ENCODE measurements around the gene CAVIN1. TPM values are rescaled to one million over a fixed set of nuclear protein-coding genes. Genes with fewer than 3 reads are reported as not detected.

Gene CAVIN1
- total RNA-seq (2022; extraction: Qiagen RNA extraction), result 416 to 511 TPM (median 450 TPM) in 5 replicates

DNA sequence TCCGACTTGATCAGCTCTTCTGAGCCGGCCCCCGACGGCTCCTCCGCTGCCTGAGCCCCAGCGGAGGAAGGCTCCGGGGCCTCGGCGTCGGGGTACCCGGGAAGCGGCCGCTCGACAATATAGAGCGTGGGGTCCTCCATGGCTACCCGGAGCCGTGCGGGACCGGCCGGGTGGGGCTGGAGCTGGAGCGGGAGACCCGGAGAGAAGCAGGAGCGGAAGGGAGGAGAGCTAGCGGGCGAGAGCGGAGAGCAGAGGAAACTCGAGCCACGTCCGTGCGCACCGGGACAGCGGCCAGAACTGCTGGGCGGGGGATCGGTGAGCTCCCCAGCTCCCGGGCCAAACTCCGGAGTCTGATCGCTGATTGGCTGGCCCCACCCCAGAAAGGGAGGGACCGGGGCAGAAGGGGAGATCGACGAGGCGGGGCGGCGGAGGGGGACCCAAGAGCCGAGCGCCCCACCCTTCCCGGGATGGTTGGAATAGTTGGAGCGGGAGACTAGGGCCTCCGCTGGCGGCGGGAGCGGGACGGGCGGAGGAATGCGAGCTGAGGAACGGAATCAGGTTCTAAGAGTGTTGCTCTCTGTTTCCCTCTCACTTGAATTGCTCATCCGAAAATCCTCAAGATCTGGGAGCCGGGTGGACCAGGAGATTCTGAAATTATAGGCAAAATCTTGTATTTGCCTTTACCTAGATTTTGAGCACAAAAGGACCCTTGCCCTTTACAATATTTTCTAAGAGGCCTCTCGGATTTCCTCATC lies at the start of gene CAVIN1:
Gene CAVIN1 (minus strand): TSS at position 299 of the 755 bp plus-strand sequence. CDS start 159 bp downstream, at position 140.

GRCh38 chr17:42458497-42459255 lies 35.6 kb upstream of the CAVIN1 start, which contains the start of gene ATP6V0A1:
ATP6V0A1 (plus strand) TSS chr17:42458878; CDS start chr17:42460895, 2,017 bp downstream.

GRCh38 chr17:42388381-42389134 lies 34.5 kb downstream of the CAVIN1 start, which contains the start of gene STAT3:
STAT3 (minus strand) TSS chr17:42388442; CDS start chr17:42348516, 39,926 bp downstream.

Other genes with a start within 250 kb of the CAVIN1 start
- gene KCNH4, start 242.1 kb downstream of the CAVIN1 start, total RNA-seq (2022; extraction: Qiagen RNA extraction), result 0.15 to 0.49 TPM (median 0.39 TPM) in 5 replicates
- gene HCRT, start 237.8 kb downstream of the CAVIN1 start, total RNA-seq (2022; extraction: Qiagen RNA extraction), result 0.23 to 0.29 TPM (median 0.24 TPM) in 4 of 5 replicates, not detected in the other
- gene GHDC, start 228.8 kb downstream of the CAVIN1 start, total RNA-seq (2022; extraction: Qiagen RNA extraction), result 15.7 to 22.8 TPM (median 21.1 TPM) in 5 replicates
- 23.3 to 30.2 TPM (median 28.6 TPM) in 5 replicates for gene STAT5B, start 146.9 kb downstream of the CAVIN1 start, total RNA-seq (2022; extraction: Qiagen RNA extraction)
- 3.8 to 6.8 TPM (median 5.8 TPM) in 5 replicates for gene STAT5A, start 134.8 kb downstream of the CAVIN1 start, total RNA-seq (2022; extraction: Qiagen RNA extraction)
- gene STAT3, start 34.8 kb downstream of the CAVIN1 start, total RNA-seq (2022; extraction: Qiagen RNA extraction), result 72.7 to 81.7 TPM (median 77.8 TPM) in 5 replicates
- 37.0 to 51.0 TPM (median 43.6 TPM) in 5 replicates for gene ATP6V0A1, start 35.6 kb upstream of the CAVIN1 start, total RNA-seq (2022; extraction: Qiagen RNA extraction)
- gene NAGLU, start 113.0 kb upstream of the CAVIN1 start, total RNA-seq (2022; extraction: Qiagen RNA extraction), result 29.5 to 51.1 TPM (median 46.9 TPM) in 5 replicates
- gene HSD17B1, start 129.7 kb upstream of the CAVIN1 start, total RNA-seq (2022; extraction: Qiagen RNA extraction), result 0.75 to 1.6 TPM (median 1.5 TPM) in 5 replicates
- 108 to 136 TPM (median 132 TPM) in 5 replicates for gene COASY, start 138.9 kb upstream of the CAVIN1 start, total RNA-seq (2022; extraction: Qiagen RNA extraction)
- 53.9 to 64.8 TPM (median 59.1 TPM) in 5 replicates for gene MLX, start 143.8 kb upstream of the CAVIN1 start, total RNA-seq (2022; extraction: Qiagen RNA extraction)
- 35.6 to 42.2 TPM (median 38.0 TPM) in 5 replicates for gene PSMC3IP, start 154.5 kb upstream of the CAVIN1 start, total RNA-seq (2022; extraction: Qiagen RNA extraction)
- gene RETREG3, start 186.1 kb upstream of the CAVIN1 start, total RNA-seq (2022; extraction: Qiagen RNA extraction), result 26.7 to 31.4 TPM (median 27.6 TPM) in 5 replicates
- 134 to 165 TPM (median 149 TPM) in 5 replicates for gene TUBG1, start 186.4 kb upstream of the CAVIN1 start, total RNA-seq (2022; extraction: Qiagen RNA extraction)
- gene TUBG2, start 236.0 kb upstream of the CAVIN1 start, total RNA-seq (2022; extraction: Qiagen RNA extraction), result 18.7 to 28.7 TPM (median 25.2 TPM) in 5 replicates

All from A549 treated with CORT108297 at 1 μM for 4 hours (cell line).